HCEC 1CT (cell line): ENCODE measurements around the gene SPAG6.

Source experiments
- DNase-seq: peaks from one replicate; pipeline ENCODE4 v3.0.0-alpha.2; 2017

Gene SPAG6

GRCh38 chr10:22437620-22438588 lies 92.6 kb downstream of the SPAG6 start:
- peak; percentile 13 for DNase-seq

- no peak for DNase-seq
Observed at GRCh38 chr10:22438711-22439110, 93.4 kb downstream of the SPAG6 start.

GRCh38 chr10:22442063-22442462 lies 96.8 kb downstream of the SPAG6 start:
- no peak for DNase-seq

- DNase-seq: no peak
Observed at GRCh38 chr10:22442468-22442867, 97.2 kb downstream of the SPAG6 start.

- DNase-seq: no peak
Observed at GRCh38 chr10:22443175-22443901, 98.0 kb downstream of the SPAG6 start.

- no peak for DNase-seq
Observed at GRCh38 chr10:22444219-22444788, 99.0 kb downstream of the SPAG6 start.

- DNase-seq: no peak
Observed at GRCh38 chr10:22445495-22445894, 100.2 kb downstream of the SPAG6 start.

- DNase-seq: no peak
Observed at GRCh38 chr10:22447068-22447467, 101.8 kb downstream of the SPAG6 start.

- no peak for DNase-seq
Observed at GRCh38 chr10:22451346-22451745, 106.0 kb downstream of the SPAG6 start.

GRCh38 chr10:22453320-22453719 lies 108.0 kb downstream of the SPAG6 start:
- DNase-seq: no peak

- DNase-seq: no peak
Observed at GRCh38 chr10:22453948-22454591, 108.8 kb downstream of the SPAG6 start.

GRCh38 chr10:22454634-22455033 lies 109.3 kb downstream of the SPAG6 start:
- DNase-seq: no peak

GRCh38 chr10:22455068-22455857 lies 110.0 kb downstream of the SPAG6 start:
- DNase-seq: no peak

GRCh38 chr10:22456486-22456885 lies 111.2 kb downstream of the SPAG6 start:
- no peak for DNase-seq

- DNase-seq: no peak
Observed at GRCh38 chr10:22458272-22459038, 113.2 kb downstream of the SPAG6 start.

- no peak for DNase-seq
Observed at GRCh38 chr10:22459496-22459895, 114.2 kb downstream of the SPAG6 start.

- no peak for DNase-seq
Observed at GRCh38 chr10:22460101-22460500, 114.8 kb downstream of the SPAG6 start.

GRCh38 chr10:22460531-22461403 lies 115.5 kb downstream of the SPAG6 start:
- no peak for DNase-seq

- DNase-seq: peak; percentile 9
Observed at GRCh38 chr10:22461891-22462290, 116.6 kb downstream of the SPAG6 start.

- no peak for DNase-seq
Observed at GRCh38 chr10:22463255-22463654, 118.0 kb downstream of the SPAG6 start.
